Stimulated activated CD8-positive, alpha-beta memory T cell treated with anti-CD3 and anti-CD28 coated beads, Interleukin-4, amount 100 ng/mL, for 4 hours (primary cell): ENCODE results near the gene CHRNB2.

Experiments used
- DNase-seq, 2 donors: peaks; one replicate each; pipeline ENCODE4 v3.0.0-alpha.2; 2020; ENCODE audit warnings: low read depth in 2 of 2, low spot score in 1 of 2

CHRNB2 gene

DNA sequence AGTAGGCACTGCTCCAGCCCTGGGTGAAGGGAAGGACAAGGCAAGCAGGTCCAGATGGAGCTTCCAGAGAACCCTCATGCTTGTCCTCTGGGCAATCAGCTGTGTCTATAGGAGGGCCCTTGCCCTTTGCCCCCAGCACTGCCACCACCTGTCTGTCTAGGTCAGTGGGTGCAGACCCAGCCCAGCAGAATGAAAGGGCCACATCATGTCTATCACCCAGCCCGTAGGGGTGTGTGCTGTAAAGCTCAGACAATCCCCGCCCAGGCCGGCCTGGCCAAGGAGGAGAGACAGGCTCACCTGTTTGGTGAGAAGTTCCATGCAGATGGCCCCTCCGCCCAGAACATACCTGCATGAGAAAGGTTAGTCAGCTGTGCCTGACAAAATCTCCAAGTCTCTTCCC lies 16.1 kb upstream of the CHRNB2 start:
- no peak for DNase-seq

DNA sequence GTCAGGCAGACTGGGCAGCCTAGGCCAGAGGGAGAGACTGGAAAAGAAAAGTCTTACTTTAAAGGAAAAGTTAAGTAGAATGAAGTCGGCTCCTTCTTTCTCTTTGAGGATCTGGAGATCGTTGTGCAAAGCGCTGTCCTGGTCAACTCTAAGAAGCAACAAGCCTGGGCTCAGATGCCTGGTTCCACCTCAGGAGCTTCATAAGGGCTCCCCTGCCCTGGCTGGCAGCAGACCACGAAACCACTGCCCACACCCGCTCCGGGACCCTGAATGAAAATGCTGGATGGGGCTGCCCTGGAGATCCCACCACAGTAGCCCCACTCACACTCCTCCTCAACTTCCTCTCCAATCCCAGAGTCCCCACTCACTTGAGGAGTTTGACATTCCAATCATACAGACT lies 15.5 kb upstream of the CHRNB2 start:
- no peak for DNase-seq

DNA sequence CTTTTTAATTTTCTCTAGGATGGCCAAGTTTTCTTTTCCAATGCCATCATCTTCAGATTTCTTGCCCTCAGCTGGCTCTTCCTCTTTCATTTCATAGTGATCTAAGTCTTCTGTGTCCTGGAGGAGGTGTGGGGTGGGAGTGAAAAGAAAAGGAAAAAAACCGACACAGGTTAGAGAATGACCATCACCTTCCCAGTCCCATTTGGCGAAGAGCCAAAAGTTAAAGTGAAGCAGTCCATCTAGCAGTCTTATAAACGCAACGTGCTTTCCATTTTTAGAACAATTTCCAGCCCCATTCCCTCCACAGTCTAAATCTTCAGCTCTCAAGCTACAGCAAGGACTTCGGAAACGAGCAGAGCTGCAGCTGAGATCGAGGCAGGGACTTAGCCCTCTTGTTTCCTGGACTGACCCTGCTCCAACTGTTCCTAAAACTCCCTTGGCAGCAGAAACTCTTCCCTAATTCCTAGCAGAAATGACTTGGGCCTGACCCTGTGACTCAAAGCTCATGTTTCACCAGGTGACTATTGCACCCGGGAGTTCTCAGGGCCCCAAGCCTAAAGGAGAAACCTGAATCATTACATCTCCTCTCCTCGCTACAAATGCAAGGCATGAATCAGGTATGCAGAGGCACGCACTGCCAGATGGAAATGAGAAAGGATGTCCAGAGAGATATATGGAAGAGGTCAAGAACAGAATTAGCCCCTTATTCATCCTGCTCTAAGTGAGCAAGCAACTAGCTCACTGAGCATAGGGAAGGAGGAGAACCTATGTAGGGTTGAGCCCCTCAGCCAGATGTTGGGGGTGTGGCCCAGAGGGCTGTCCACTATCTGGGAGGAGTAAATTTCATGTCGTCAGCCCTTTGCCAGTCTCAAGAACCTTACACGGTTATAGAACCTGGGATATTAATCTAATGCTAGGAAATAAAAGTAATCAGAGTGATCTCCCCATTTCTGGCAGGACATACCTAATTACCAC lies 14.2 kb upstream of the CHRNB2 start:
- DNase-seq = no peak

DNA sequence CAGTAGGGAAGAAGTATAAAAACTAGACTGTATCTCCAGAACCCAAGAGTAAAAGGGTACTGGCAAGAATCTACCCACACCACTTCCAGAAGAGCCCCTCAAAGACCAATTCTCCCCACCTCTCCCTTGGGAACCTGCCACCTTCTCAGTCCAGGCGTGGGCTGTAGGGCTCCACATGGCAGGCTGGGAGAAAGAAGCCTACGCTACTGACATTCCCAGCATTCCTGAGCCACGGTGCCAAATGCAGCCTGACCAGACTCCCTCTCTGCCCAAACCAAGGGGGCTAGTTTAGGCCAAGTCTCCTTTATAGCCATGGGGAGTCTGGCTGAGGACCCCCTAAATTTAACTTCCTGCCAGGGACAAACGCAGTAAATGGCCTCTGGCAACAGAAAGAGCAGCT lies 11.2 kb upstream of the CHRNB2 start:
- DNase-seq = no peak

DNA sequence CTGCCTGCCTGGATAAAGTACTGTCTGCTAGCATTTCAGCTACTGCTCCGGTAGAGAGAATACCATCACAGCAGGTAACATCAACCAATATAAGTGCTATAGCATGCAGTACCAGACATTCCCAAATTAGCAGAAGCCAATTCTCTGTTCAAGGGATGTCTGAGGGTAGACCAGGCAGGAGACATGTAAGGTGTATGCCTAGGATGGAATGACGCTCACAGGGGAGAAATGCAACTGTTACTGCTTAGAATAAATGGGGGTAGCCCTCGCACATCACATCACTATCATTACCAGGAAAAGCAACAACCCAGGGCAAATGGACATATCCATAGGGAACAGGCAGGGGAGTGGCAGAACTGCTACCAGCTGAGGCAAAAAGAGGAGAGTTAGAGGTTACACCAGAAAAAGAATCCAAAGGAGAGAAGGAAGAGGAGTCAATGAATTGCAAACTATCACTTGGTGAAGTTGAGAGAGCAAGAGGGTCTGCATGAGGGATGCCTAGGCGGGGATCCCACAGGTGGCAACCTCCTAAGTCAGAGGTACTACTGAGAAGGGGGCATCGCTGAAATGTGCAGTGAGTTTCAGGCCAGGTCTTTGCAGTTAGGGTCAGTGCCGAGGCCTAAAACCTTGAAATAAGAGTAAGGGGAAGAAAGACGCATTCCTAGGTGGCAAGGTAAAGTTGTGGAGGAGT lies 10.2 kb upstream of the CHRNB2 start:
- no peak for DNase-seq

DNA sequence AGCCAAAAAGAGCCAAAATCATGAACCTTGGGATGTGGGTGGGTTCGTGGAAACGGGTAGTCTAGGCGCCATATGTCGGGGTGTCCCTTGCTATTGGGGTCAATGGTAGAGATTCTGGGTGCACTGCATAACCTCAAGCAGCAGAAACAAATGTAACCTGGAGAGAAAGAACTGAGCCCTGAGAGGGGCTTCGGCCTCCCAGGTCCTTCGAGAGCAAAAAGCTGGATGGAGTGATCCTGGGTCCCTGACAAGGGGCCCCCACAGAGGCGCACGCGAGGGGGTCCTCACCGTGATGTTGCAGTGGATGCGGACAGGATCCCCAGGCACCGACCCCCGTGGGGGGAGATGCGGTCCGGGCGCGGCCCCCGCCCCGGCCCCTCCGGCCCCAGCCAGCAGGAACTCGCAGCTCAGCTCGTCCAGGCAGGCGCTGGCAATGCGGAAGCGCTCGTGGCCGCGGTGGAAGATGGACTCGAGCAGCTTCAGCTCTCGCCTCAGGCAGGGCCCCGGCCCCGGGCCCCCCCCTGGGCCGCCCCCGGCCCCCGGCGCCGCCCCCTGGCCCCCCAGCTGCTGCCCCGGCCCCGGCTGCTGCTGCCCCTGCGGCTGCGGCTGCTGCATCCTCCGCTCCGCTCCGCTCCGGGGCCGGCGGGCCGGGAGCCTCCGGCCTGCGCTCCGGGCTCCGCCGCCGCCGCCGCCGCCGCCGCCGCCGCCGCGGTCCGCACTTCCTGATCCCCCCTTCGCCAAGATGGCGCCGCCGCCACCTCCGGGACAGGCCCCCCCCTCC lies 9.4 kb upstream of the CHRNB2 start, which contains the start of gene UBE2Q1:
Gene UBE2Q1 (minus strand): TSS at position 724 of the 781 bp plus-strand sequence. CDS start 109 bp downstream, at position 615.
- DNase-seq = peak in 1 of 2 donors; percentile 7

DNA sequence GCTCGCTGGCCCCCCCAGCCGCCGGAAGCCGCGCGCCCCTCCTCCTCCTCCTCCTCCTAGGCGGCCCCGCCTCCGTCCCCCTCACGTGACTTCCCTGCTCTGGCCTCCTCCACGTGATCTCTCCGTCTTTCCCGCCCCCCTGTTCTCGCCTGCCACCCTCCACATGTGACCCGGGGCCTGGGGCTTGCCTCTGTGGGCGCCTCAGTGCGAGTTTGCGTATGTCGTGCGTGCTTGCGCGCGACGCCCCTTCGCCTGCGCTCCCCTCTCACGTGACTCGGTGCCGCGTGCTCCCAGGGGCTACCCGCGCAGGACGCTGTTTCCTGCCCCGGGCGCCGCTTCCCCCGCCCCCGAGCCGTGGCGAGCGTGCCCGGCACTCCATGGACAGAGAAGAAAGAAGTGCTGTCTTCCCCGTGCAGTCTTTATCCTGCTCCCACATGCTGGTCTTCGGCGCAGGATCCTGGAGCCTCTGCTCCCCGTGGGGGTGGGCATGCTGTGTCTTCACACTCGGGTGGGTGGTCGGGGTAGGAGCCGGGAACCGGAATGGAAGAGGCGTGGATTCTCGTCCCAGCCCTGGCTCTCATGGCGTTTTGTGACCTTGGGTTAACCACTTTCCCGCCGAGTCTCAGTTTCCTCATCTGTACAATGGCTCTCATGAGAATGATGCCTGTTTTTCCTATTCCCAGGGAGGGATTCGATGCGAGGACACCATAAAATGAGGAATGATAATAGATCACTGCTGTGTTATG lies 8.7 kb upstream of the CHRNB2 start:
- peak; percentile 99 to 100 for DNase-seq

DNA sequence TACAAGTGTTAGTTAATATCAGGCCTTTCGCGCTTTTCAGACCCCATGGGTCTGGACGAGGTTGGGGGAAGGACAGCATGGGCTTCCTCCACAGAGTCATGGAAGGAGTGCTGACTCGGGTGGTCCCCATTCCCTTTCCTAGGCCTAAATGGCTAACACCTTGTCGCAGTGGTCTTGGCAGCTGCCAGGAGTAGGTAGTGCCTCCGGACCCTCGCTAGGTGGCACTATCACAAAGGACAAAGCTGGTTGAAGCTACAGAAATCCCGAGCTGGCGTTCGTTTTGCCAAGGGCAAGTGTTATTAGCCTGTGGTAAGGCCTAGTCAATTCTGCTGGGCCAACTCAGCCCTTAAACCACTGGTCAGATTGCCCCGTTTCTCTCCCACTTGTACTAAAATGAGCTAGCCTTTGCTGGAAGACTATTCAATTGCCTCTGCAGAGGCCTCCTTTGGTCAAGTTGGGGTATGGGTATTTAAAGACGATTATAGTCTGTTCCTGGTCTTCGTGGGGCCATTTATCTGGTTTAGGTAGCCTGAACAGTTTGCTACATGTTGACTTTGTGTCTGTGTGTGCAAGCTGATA lies 8.0 kb upstream of the CHRNB2 start:
- peak; percentile 54 to 67 for DNase-seq

DNA sequence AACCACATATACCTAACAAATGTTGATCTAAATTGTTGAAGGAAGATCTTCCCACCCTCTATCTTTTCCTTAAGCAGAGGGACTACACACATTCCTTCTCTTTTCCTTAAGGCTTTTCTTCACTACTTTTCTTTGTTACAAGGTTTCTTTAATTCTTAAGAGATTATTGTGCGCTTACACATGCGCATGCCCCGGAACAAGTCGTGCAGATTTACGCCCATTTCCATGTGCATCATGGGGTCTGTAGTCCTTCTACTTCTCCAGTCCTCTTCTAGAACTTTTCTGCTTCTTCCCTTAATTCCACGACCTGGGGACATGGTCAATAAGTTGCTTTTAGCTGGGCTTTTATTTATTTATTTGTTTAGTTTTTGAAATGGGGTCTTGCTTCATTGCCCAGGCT lies 1.7 kb upstream of the CHRNB2 start:
- DNase-seq = no peak

DNA sequence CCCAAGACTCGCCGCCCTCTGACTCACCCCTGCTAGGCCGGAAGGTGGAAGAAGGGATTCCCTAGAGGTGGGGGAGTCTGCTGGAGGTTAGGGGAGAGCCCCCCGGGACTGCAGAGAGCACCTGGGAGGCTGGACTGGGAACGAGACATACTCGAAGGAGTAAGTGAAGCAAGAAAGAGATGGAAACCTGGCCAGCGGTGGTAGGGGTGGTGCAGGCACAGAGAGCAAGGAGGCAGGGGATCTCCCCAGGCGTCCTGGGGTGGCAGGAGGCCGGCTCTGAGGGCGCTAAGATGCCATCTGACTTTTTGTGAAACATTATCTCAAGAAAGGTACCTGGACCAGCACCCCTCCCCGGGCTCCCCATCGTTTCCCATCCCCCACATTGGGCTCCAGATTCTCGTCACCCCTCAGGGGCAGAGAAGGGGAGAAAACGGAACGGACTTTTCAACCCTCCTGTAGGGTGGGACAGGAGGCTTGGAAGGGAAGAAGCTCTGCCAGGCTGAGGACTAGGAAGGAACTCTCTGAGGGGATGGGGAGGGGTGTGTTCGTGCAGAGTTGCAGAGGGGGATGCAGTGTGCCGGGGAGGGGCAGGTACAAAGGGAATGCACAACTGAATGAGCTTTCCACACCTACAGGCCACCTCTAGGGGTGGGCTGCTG lies 708 bp downstream of the CHRNB2 start:
- no peak for DNase-seq

DNA sequence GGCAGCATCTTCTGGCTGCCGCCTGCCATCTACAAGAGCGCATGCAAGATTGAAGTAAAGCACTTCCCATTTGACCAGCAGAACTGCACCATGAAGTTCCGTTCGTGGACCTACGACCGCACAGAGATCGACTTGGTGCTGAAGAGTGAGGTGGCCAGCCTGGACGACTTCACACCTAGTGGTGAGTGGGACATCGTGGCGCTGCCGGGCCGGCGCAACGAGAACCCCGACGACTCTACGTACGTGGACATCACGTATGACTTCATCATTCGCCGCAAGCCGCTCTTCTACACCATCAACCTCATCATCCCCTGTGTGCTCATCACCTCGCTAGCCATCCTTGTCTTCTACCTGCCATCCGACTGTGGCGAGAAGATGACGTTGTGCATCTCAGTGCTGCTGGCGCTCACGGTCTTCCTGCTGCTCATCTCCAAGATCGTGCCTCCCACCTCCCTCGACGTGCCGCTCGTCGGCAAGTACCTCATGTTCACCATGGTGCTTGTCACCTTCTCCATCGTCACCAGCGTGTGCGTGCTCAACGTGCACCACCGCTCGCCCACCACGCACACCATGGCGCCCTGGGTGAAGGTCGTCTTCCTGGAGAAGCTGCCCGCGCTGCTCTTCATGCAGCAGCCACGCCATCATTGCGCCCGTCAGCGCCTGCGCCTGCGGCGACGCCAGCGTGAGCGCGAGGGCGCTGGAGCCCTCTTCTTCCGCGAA lies 3.8 kb downstream of the CHRNB2 start:
- no peak for DNase-seq

DNA sequence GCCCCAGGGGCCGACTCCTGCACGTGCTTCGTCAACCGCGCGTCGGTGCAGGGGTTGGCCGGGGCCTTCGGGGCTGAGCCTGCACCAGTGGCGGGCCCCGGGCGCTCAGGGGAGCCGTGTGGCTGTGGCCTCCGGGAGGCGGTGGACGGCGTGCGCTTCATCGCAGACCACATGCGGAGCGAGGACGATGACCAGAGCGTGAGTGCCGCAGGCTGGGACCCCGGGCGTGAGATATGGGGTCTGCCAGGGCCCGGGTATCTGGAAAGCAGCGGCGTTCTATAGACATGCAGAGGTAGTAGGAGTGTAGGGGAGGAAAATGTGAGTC lies 4.3 kb downstream of the CHRNB2 start:
- DNase-seq = no peak

DNA sequence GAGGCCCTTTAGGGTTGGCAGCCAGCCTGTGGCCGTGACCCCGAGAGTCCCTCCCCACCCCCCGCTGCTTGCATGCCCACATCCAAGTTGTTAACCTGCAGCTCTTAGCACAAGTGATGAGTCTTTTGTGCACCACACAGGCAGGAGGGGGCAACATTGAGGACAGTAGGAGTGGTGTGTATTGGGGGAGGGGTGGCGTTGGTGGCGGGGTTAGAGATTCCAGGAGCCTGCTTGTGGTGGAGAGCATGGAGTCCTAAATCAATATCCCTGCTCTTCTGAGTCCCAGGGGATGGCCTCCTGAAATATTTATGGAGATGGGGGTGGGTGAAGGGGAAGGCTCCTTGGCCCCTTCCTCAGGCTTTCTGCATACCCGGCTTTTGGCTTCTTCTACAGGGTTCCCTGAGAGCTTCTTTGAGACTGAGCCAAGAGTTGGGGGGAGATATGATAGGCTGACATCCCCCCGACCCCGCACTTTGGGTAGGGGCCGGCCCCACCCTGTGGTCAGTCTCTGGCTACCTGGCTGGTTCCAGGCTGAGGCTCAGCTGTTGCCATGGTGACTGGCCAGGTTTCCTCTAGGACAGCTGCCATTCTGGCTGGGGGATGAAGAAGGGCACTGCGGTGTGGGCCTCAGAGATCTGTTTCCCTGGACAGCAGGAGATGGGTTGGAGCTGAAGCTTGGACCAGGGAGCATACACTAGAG lies 5.0 kb downstream of the CHRNB2 start:
- DNase-seq = no peak

DNA sequence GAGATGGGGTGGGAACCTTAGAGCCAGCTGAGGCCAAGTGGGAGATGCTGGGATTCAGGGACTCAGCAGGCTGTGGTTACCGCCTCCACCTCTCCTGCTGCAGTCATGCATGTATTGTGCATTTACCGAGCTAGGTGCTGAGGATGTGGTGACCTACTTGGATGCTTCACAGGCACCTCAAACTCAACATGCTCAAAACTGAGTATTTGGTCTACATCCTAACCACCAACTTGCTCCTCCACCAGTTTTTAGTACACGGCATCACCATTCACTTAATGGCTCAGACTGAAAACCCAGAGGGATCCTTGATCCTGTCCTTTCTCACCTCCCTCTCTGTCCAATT lies 5.6 kb downstream of the CHRNB2 start:
- no peak for DNase-seq

DNA sequence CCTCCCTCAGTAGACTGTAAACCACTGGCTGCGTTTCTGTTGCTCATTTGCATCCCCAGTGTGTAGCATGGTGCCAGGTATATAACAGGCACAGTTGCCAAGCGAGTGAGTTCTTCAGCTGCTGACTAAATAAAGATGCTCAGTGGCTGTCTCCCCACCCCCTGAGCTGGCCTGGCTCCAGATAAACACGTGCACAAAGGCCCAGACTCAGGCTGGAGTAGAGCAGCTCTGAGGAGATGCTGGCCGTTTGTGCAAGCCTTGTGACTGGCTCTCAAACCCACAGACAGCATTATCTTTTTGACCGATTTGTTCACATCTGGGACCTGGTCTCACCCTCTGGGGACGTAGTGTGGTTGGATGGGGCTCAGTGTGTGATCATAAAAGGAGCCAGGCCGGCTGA lies 7.1 kb downstream of the CHRNB2 start:
- DNase-seq = no peak

DNA sequence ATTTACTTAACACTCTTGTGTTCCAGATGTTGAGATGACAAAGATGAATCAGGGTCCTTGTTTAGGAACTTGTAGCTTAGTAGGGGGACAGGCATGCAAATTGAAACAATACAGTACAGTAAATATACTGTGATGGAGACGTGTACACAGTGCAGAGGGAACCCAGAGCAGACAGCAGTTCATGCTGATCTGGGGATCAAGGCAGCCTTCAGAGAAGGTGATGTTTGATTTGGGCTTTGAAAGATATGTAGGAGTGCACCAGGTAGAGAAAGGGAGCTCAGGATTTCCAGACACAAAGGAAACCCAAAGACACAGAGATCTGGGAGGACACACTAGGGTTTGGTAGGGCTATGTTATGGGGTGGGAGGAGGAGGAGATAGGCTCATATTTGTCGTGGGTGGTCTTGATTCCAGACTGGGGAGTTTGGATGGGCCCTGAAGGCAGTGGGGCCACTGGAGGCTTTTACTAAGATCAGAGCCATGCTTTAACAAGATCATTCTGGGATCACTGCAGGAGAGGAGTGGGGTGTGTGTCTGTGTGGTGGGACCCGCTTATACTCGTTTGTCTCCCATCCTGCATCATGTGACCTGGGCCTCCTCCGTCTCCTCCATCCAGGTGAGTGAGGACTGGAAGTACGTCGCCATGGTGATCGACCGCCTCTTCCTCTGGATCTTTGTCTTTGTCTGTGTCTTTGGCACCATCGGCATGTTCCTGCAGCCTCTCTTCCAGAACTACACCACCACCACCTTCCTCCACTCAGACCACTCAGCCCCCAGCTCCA lies 7.8 kb downstream of the CHRNB2 start:
- DNase-seq = no peak

DNA sequence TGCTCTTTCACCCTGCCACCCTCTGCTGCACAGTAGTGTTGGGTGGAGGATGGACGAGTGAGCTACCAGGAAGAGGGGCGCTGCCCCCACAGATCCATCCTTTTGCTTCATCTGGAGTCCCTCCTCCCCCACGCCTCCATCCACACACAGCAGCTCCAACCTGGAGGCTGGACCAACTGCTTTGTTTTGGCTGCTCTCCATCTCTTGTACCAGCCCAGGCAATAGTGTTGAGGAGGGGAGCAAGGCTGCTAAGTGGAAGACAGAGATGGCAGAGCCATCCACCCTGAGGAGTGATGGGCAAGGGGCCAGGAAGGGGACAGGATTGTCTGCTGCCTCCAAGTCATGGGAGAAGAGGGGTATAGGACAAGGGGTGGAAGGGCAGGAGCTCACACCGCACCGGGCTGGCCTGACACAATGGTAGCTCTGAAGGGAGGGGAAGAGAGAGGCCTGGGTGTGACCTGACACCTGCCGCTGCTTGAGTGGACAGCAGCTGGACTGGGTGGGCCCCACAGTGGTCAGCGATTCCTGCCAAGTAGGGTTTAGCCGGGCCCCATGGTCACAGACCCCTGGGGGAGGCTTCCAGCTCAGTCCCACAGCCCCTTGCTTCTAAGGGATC lies 8.5 kb downstream of the CHRNB2 start:
- no peak for DNase-seq
